ENCODE results near the gene BAHCC1. TPM values are rescaled to one million over a fixed set of nuclear protein-coding genes. Genes with fewer than 3 reads are reported as not detected.

The BAHCC1 gene
- total RNA-seq, 1 donor from 2014 or later = 10.7 TPM

DNA sequence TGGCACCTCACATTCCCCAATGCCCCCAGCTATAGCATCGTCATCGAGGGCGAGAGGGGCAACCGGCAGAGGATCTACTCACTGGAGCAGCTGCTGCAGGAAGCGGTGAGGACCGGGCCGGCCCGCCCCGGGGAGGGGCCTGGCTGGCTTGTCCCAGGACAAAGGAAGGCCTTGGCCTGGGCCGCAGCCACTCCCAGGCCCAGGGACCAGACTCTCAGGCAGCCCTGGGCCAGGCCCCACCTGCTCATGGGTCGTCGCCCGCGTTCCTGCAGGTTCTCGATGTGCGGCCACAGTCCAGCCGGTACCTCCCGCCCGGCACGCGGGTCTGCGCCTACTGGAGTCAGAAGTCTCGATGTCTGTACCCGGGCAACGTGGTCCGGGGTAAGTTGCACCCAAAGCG is 64.0 kb downstream of the BAHCC1 start:
- TF ChIP-seq, protein P1, sequence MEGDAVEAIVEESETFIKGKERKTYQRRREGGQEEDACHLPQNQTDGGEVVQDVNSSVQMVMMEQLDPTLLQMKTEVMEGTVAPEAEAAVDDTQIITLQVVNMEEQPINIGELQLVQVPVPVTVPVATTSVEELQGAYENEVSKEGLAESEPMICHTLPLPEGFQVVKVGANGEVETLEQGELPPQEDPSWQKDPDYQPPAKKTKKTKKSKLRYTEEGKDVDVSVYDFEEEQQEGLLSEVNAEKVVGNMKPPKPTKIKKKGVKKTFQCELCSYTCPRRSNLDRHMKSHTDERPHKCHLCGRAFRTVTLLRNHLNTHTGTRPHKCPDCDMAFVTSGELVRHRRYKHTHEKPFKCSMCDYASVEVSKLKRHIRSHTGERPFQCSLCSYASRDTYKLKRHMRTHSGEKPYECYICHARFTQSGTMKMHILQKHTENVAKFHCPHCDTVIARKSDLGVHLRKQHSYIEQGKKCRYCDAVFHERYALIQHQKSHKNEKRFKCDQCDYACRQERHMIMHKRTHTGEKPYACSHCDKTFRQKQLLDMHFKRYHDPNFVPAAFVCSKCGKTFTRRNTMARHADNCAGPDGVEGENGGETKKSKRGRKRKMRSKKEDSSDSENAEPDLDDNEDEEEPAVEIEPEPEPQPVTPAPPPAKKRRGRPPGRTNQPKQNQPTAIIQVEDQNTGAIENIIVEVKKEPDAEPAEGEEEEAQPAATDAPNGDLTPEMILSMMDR (IDR thresholded peaks at IDR 0.05; ENCODE audit: unreplicated experiment) = no peak
- DNase-seq (ENCODE audit: low spot score) = peak; percentile 47
- Mint-ChIP-seq H3K4me1 (ENCODE audit: unreplicated experiment) (peaks cover 4% of the 10 kb centered on the region), H3K4me3 (ENCODE audit: unreplicated experiment) (no peak overlapping the region), H3K27ac (ENCODE audit: unreplicated experiment) (no peak overlapping the region), H3K27me3 (ENCODE audit: unreplicated experiment) (peaks cover 1% of the 10 kb centered on the region), H3K36me3 (ENCODE audit: low read depth, unreplicated experiment) (no peaks in the 10 kb centered on the region), H3K9me3 (ENCODE audit: unreplicated experiment) (no peaks in the 10 kb centered on the region)

DNA sequence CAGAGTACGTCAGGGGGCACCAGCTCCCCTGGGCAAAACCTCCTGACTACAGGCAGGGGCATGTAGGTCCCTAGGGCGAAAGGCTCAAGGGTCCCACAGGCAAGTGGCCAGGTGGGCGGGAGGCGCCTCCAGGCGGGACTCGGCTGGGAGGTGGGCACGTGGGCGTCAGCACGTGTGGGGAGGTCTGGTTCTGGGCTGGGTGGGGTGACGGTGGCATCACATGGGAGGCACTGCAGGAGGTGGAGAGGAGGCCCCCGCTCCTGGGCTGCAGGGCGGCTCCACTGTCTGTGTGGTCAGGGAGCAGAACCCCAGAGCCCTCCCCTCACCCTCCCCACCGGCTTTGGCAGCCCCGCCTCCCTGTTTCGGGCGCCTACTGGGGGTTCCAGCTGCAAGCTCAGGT is 64.6 kb downstream of the BAHCC1 start:
- H3K27ac Mint-ChIP-seq (ENCODE audit: unreplicated experiment) = no peak overlapping the region
- no peak overlapping the region for H3K4me3 Mint-ChIP-seq (ENCODE audit: unreplicated experiment)
- no peaks in the 10 kb centered on the region for H3K9me3 Mint-ChIP-seq (ENCODE audit: unreplicated experiment)
- H3K36me3 Mint-ChIP-seq (ENCODE audit: low read depth, unreplicated experiment) = no peaks in the 10 kb centered on the region
- no peaks in the 10 kb centered on the region for H3K27me3 Mint-ChIP-seq (ENCODE audit: unreplicated experiment)
- peaks cover 4% of the 10 kb centered on the region for H3K4me1 Mint-ChIP-seq (ENCODE audit: unreplicated experiment)
- TF ChIP-seq, protein P1 (IDR thresholded peaks at IDR 0.05; ENCODE audit: unreplicated experiment) = no peak
- DNase-seq (ENCODE audit: low spot score) = no peak

GRCh38 chr17:81460856-81461460 is 65.7 kb downstream of the BAHCC1 start:
- Mint-ChIP-seq H3K4me1 (ENCODE audit: unreplicated experiment) (peaks cover 4% of the 10 kb centered on the region), H3K27me3 (ENCODE audit: unreplicated experiment) (no peaks in the 10 kb centered on the region), H3K4me3 (ENCODE audit: unreplicated experiment) (no peak overlapping the region), H3K27ac (ENCODE audit: unreplicated experiment) (no peak overlapping the region), H3K36me3 (ENCODE audit: low read depth, unreplicated experiment) (no peaks in the 10 kb centered on the region), H3K9me3 (ENCODE audit: unreplicated experiment) (no peaks in the 10 kb centered on the region)
- TF ChIP-seq, protein P1 (IDR thresholded peaks at IDR 0.05; ENCODE audit: unreplicated experiment) = no peak
- no peak for DNase-seq (ENCODE audit: low spot score)

DNA sequence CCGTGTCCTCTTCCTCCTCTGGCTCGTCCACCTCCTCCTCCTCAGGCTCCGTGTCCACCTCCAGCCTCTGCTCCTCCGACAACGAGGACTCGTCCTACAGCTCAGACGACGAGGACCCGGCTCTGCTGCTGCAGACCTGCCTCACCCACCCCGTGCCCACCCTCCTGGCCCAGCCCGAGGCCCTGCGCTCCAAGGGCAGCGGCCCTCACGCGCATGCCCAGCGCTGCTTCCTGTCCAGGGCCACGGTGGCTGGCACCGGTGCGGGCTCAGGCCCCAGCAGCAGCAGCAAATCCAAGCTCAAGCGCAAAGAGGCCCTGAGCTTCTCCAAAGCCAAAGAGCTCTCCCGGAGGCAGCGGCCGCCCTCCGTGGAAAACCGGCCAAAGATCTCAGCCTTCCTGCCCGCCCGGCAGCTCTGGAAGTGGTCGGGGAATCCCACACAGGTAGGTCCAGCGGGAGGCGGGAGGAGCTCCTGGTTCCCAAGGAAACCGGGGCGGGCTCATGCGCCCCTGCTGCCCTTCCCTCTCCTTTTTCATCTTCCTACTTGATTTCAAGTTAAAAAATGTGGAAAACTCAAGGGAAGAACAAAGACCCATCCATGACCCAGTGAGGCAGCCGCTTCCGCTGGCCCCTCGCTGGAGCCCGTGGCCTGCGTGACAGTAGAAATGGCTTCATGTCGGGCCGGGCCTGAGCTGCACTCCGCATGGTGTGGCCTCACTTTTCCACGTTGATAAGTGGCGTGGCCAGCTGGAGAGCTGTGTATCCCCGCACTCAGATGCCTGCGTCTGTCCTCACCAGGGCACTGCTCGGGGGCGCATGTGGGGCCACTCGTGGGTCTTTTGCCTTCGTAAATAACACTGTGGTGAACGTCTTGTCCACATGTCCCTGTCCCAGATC is 66.6 kb downstream of the BAHCC1 start:
- peaks cover 4% of the 10 kb centered on the region for H3K4me1 Mint-ChIP-seq (ENCODE audit: unreplicated experiment)
- H3K9me3 Mint-ChIP-seq (ENCODE audit: unreplicated experiment) = no peaks in the 10 kb centered on the region
- H3K27me3 Mint-ChIP-seq (ENCODE audit: unreplicated experiment) = no peaks in the 10 kb centered on the region
- H3K36me3 Mint-ChIP-seq (ENCODE audit: low read depth, unreplicated experiment) = no peaks in the 10 kb centered on the region
- no peak overlapping the region for H3K4me3 Mint-ChIP-seq (ENCODE audit: unreplicated experiment)
- no peak overlapping the region for H3K27ac Mint-ChIP-seq (ENCODE audit: unreplicated experiment)
- TF ChIP-seq, protein P1 (IDR thresholded peaks at IDR 0.05; ENCODE audit: unreplicated experiment) = no peak
- no peak for DNase-seq (ENCODE audit: low spot score)

All from endothelial cell (in vitro differentiated cells).